HG03460 (cell line): ENCODE measurements around the gene CHST13.

Source experiments
- ATAC-seq: cut with Tn5 transposase; IDR thresholded peaks from one replicate; pipeline ENCODE4 v1.9.1; 2021; ENCODE audit not compliant: unreplicated experiment

Gene CHST13

GRCh38 chr3:126552688-126553283 lies 28.8 kb downstream of the CHST13 start:
- ATAC-seq, result no peak

- ATAC-seq, result no peak
Measured at GRCh38 chr3:126553284-126554084, 29.5 kb downstream of the CHST13 start.

GRCh38 chr3:126554560-126555525 lies 30.9 kb downstream of the CHST13 start:
- ATAC-seq, result no peak

- ATAC-seq, result no peak
Measured at GRCh38 chr3:126555795-126556636, 32.1 kb downstream of the CHST13 start.

GRCh38 chr3:126556637-126557414 lies 32.9 kb downstream of the CHST13 start:
- ATAC-seq, result no peak

- ATAC-seq, result no peak
Measured at GRCh38 chr3:126557415-126557745, 33.4 kb downstream of the CHST13 start.

GRCh38 chr3:126557761-126558160 lies 33.8 kb downstream of the CHST13 start:
- no peak for ATAC-seq

GRCh38 chr3:126558336-126559071 lies 34.5 kb downstream of the CHST13 start, which contains the start of gene C3orf22:
Gene C3orf22 (minus strand): TSS chr3:126558932. CDS start chr3:126553390, 5,542 bp downstream.
- ATAC-seq, result no peak

- no peak for ATAC-seq
Measured at GRCh38 chr3:126562737-126563276, 38.9 kb downstream of the CHST13 start.

- no peak for ATAC-seq
Measured at GRCh38 chr3:126567696-126568438, 43.9 kb downstream of the CHST13 start.

GRCh38 chr3:126568776-126569342 lies 44.9 kb downstream of the CHST13 start:
- ATAC-seq, result no peak

GRCh38 chr3:126569390-126569975 lies 45.5 kb downstream of the CHST13 start:
- no peak for ATAC-seq

GRCh38 chr3:126570103-126570541 lies 46.2 kb downstream of the CHST13 start:
- no peak for ATAC-seq

GRCh38 chr3:126571078-126571477 lies 47.1 kb downstream of the CHST13 start:
- no peak for ATAC-seq

- ATAC-seq, result no peak
Measured at GRCh38 chr3:126573492-126574117, 49.6 kb downstream of the CHST13 start.

- no peak for ATAC-seq
Measured at GRCh38 chr3:126577261-126577660, 53.3 kb downstream of the CHST13 start.

- ATAC-seq, result no peak
Measured at GRCh38 chr3:126578702-126579101, 54.7 kb downstream of the CHST13 start.
